Bronchial epithelial cell (primary cell): ENCODE data around the gene MPC1. TPM values are rescaled to one million over a fixed set of nuclear protein-coding genes. Genes with fewer than 3 reads are reported as not detected.

Experiments
- DNase-seq: peaks from one replicate; pipeline ENCODE4 v3.0.0-alpha.2; 2010; ENCODE audit warnings: low read depth
- FAIRE-seq: peaks from 2 replicates; lab custom pipeline; 2011; peaks lifted over from hg19 to GRCh38; lab: Jason Lieb, UNC
- H3K27me3 ChIP-seq: 2 replicates; pipeline ENCODE4 v1.5.1; 2011; ENCODE audit warnings: low read length; ENCODE audit not compliant: control insufficient read depth, insufficient read depth
- H3K36me3 ChIP-seq: 2 replicates; pipeline ENCODE4 v1.5.1; 2011; ENCODE audit warnings: low read length; ENCODE audit not compliant: control insufficient read depth, insufficient read depth
- H3K4me3 ChIP-seq: 2 replicates; pipeline ENCODE4 v1.5.1; 2011; ENCODE audit warnings: mild to moderate bottlenecking, low read depth, low read length, control low read depth
- total RNA-seq: library from RNA; depleted of rRNA; stranded (reverse); fragments of >200 nt; gene quantifications from 2 replicates; pipeline ENCODE4 v1.2.1, GENCODE V29; 2014
- TF ChIP-seq, protein P1 (sequence below): IDR thresholded peaks from 2 replicates; pipeline ENCODE4 v1.5.1; 2011; ENCODE audit warnings: mild to moderate bottlenecking, moderate library complexity, low read length, control low read depth, inconsistent platforms; ENCODE audit not compliant: insufficient read depth, severe bottlenecking

The MPC1 gene
- total RNA-seq, 1 donor from 2014 or later = 40.5 TPM

- Histone ChIP-seq H3K27me3 (no peaks in the 10 kb centered on the region), H3K4me3 (no peak overlapping the region), H3K36me3 (peaks cover 6% of the 10 kb centered on the region)
- FAIRE-seq (no peak), DNase-seq (no peak)
- TF ChIP-seq, protein P1, sequence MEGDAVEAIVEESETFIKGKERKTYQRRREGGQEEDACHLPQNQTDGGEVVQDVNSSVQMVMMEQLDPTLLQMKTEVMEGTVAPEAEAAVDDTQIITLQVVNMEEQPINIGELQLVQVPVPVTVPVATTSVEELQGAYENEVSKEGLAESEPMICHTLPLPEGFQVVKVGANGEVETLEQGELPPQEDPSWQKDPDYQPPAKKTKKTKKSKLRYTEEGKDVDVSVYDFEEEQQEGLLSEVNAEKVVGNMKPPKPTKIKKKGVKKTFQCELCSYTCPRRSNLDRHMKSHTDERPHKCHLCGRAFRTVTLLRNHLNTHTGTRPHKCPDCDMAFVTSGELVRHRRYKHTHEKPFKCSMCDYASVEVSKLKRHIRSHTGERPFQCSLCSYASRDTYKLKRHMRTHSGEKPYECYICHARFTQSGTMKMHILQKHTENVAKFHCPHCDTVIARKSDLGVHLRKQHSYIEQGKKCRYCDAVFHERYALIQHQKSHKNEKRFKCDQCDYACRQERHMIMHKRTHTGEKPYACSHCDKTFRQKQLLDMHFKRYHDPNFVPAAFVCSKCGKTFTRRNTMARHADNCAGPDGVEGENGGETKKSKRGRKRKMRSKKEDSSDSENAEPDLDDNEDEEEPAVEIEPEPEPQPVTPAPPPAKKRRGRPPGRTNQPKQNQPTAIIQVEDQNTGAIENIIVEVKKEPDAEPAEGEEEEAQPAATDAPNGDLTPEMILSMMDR = no peak
Measured at GRCh38 chr6:166323395-166323794, 59.3 kb downstream of the MPC1 start.

- no peak for FAIRE-seq
Measured at GRCh38 chr6:166318649-166319600, 63.8 kb downstream of the MPC1 start.

DNA sequence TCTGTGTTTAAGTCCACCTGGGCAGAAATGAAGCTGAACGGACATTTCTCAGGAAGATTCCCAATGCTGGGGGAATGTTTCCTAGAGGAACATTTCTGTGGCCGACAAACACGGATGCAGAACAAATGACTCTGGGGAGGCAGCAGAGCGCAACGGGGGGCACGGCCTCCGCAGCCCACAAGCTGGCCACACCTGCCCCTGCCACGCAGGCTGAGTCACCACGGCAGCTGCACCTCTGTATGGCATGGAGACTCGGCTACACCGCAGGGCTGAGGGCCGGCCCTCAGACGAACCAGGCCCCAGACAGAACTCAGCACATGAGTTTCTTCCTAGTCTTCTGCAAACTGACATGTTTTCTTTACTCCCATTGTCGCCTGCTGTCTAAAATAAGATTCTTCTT, 64.5 kb downstream of the MPC1 start:
- Histone ChIP-seq H3K4me3 (no peak overlapping the region), H3K27me3 (no peaks in the 10 kb centered on the region), H3K36me3 (no peaks in the 10 kb centered on the region)
- FAIRE-seq = no peak
- no peak for DNase-seq
- TF ChIP-seq, protein P1 = no peak

More at GRCh38 chr6:166318649-166319600, 63.8 kb downstream of the MPC1 start:
- no peaks in the 10 kb centered on the region for H3K27me3 ChIP-seq
- TF ChIP-seq, protein P1 = no peak
- DNase-seq = no peak
- no peak overlapping the region for H3K4me3 ChIP-seq
- H3K36me3 ChIP-seq = peaks cover 1% of the 10 kb centered on the region

GRCh38 chr6:166317261-166318212, 65.2 kb downstream of the MPC1 start:
- Histone ChIP-seq H3K36me3 (no peaks in the 10 kb centered on the region), H3K4me3 (no peak overlapping the region), H3K27me3 (no peaks in the 10 kb centered on the region)
- DNase-seq = no peak
- no peak for FAIRE-seq
- TF ChIP-seq, protein P1 = no peak

GRCh38 chr6:166315436-166315835, 67.3 kb downstream of the MPC1 start:
- TF ChIP-seq, protein P1 = no peak
- H3K27me3 ChIP-seq = no peaks in the 10 kb centered on the region
- H3K4me3 ChIP-seq = no peak overlapping the region
- FAIRE-seq (no peak), DNase-seq (no peak)
- no peaks in the 10 kb centered on the region for H3K36me3 ChIP-seq

Other genes with a start within 250 kb of the MPC1 start
- gene TBXT, start 215.1 kb downstream of the MPC1 start, total RNA-seq = not detected in 2 replicates
- gene PRR18, start 74.5 kb downstream of the MPC1 start, total RNA-seq = under 0.01 TPM in 2 replicates
- 47.9 and 61.6 TPM in 2 replicates for gene SFT2D1, start 40.4 kb downstream of the MPC1 start, total RNA-seq
- 1.6 and 1.7 TPM in 2 replicates for gene RAMACL, start 203.7 kb upstream of the MPC1 start, total RNA-seq
- gene RPS6KA2, start 244.3 kb upstream of the MPC1 start, total RNA-seq = 42.6 and 44.4 TPM in 2 replicates